CD4-positive, alpha-beta T cell treated with Interleukin-6 at 100 ng/mL for 8 hours (primary cell): Measurements from ENCODE around the gene PROK1.
"Not testable (repeated sequence)": the region's sequence is repeated elsewhere in the genome, so short reads cannot be mapped to it uniquely, and the experiment has no call there.

ENCODE experiments used
- DNase-seq: peaks from one replicate; pipeline ENCODE4 v3.0.0-alpha.2; 2020; ENCODE audit warnings: mixed read lengths, low spot score

PROK1 gene

GRCh38 chr1:110433803-110434202 is 17.1 kb upstream of the PROK1 start:
- DNase-seq, result no peak

GRCh38 chr1:110434946-110435345 is 16.0 kb upstream of the PROK1 start:
- DNase-seq, result no peak

DNA sequence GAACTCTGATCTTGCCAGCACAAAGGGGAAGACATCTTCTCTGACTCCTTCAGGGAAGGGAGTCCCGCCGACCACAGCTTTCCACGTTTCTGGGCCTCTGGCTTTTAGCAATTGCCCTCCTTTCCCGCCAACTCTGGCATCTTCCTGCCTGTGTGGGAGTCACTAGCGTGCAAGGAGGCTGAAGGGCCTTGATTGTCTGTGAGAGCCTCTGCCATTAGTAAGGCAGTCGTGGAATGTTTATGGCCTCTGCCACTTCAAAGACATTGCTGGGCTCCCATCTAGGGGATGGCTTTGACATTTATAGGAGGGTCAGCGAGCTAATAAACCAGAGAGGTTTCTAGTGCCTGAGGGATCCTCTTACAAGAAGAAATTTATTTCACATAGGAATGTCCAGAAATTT is 14.3 kb upstream of the PROK1 start:
- DNase-seq, result no peak

GRCh38 chr1:110437645-110438299 is 13.2 kb upstream of the PROK1 start:
- not testable (repeated sequence) for DNase-seq

- DNase-seq, result no peak
These were observed 12.1 kb upstream of the PROK1 start for GRCh38 chr1:110438893-110439292.

DNA sequence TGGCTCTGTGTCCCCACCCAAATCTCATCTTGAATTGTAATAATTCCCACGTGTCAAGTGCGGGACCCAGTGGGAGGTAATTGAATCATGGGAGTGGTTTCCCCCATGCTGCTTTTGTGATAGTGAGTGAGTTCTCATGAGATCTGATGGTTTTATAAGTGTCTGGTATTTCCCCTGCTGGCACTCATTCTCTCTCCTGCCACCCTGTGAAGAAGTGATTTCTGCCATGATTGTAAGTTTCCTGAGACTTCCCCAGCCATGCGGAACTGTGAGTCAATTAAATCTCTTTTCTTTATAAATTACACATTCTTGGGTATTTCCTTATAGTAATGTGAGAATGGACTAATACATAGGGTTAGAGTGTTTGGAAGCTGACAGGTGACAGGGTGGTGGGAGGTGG is 11.1 kb upstream of the PROK1 start:
- DNase-seq, result not testable (repeated sequence)

DNA sequence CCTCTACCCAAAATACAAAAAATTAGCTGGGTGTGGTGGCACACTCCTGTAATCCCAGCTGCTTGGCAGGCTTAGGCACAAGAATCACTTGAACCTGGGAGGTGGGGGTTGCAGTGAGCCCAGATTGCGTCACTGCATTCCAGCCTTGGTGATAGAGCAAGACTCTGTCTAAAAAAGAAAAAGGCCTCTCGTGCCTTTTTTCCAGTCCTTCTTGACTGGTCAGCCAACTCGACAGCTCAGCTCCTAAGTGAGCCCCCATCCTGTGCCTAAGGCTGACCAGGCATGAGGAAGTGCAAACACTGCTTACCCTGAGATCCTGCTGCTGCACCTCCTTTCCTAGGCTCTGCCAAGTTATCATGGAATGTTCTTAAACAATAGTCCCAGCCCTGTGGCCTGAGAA is 10.1 kb upstream of the PROK1 start:
- DNase-seq, result no peak

DNA sequence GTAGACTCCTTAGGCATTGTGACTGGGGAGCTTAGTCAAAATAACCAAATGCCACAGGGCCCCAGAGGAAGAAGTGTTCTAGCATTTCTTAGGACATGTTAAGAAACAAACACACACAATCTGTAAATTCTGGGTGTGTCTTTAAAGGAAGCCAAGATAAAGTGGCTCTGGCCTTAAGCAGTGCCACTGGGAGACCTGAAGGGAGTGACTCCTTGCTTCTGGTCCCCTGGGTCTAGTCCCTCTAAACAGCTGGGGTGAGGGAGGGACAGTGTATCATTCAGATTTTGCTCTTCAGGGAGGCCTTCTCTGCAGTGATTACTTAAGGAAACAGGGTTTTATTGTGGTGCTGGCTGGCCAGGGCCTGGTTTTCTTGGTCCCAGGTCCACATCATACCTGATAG is 9.1 kb upstream of the PROK1 start:
- no peak for DNase-seq

- no peak for DNase-seq
These were observed 7.5 kb upstream of the PROK1 start for GRCh38 chr1:110443451-110443850.

GRCh38 chr1:110444561-110444960 is 6.4 kb upstream of the PROK1 start:
- no peak for DNase-seq

DNA sequence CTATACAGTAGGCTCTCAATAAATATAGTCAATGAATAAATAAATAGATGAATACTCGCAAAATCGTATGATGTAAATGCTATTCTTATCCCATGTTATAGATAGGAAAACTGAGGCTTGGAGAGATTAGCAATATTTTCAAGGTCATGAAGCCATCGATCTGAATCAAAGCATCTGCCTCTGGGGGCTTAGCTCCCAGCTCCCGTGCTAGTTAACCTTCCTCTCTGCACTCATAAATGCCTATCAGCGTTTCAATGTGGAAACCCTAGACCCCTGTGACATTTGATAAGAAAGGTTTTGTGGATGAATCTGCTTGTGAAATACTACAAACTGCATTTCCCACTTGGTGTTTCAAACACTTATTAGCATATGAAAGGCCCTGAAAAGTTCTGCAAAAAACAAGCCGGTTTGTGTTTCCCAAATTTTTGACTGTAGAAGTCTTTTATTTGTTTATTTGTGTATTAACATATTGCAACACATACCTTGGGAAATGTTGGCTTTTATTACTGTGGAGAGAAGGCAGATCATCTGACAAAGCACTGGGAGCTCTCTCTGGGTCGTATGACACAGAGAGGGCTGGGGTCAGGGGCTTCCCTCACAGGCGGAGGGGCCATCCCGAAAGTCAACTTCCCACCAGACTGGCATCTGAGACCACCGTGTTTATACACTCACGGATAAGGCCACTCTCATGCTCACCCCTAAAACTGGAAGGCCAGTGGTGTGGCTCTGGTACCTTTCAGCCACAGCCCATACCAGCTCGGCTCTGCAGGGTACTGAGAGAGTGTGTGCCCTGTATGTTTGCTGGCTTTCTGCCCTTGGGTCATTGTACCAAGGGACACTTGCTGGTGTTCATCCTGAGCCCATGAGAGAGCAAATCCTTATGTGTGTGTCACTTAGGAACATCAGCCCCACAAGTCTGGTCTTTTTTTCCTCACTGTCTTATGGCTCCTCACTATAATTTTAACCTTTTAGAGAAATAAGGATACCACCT is 993 bp upstream of the PROK1 start:
- DNase-seq, result no peak

DNA sequence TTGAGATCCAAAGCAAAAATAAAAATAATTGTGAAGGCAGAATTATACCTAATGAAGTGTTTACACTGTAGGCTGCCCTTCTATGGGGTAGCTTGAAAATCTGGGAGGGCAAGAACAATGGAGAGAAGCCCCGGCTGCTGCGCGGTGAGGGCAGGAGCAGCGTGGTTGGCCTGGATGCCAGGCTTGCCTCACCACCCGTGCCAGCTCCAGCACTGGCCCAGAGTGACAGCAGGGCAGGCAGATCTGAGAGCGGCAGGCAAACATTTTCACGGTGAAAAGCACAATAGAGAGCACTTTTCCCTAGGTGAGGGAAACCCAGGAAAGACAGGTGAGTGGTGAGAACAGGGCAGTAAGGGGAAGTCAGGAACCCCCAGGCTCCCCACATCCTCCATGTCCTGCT is 1.4 kb downstream of the PROK1 start:
- no peak for DNase-seq

- DNase-seq, result no peak
These were observed 2.9 kb downstream of the PROK1 start for GRCh38 chr1:110453829-110454228.

DNA sequence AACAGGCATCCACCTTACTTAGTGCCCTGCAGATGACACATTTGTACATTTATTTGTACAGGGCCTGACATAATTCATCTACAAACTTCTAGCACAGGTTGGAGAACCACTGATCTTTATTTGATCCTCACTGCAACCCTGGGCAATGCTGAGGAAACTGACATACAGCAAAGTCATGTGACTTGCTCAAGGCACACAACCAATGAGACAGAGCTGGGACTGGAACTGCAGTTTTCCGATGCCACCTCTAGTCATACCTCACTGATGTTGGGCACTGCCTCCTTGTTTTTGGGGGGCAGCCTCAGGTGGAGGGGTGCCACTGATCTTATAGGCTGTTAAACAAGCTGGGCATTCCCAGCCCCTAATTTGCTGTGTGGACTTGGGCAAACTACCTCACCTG is 3.4 kb downstream of the PROK1 start:
- DNase-seq, result no peak

- no peak for DNase-seq
These were observed 4.2 kb downstream of the PROK1 start for GRCh38 chr1:110455151-110455550.

DNA sequence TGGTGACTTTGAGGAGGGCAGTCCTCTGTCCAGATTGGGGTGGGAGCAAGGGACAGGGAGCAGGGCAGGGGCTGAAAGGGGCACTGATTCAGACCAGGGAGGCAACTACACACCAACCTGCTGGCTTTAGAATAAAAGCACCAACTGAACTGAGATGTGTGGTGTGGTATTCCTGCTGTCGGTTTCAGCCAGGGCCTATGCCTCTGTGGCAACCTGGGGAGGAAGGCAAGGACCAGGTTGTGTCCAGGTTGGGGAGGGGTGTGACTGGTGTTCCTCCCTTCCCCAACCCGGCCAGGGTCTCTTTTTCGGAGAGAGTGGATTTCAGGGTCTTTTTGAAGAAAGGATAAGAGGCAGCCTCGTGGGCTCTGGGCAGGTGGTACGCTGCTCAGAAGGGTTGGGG is 6.3 kb downstream of the PROK1 start:
- DNase-seq, result no peak

- peak; percentile 80 for DNase-seq
These were observed 9.6 kb downstream of the PROK1 start for GRCh38 chr1:110460253-110461220.

DNA sequence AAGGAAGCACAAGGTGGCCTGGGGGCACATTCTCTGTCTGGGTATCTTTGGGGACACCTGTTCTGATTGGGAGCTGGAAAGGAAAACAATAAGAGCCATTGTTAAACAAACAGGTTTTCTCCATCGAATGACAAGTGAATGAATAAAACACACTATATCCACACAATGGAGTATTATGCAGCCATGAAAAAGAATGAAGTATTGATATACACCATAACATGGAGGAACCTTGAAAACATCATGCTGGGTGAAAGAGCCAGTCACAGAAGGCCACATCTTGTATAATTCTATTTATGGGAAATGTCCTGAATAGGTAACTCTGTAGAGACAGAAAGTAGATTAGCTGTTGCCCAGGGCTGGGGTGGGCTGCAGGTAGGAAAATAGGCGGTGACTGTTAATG is 11.1 kb downstream of the PROK1 start:
- DNase-seq, result no peak

GRCh38 chr1:110462964-110463363 is 12.0 kb downstream of the PROK1 start:
- DNase-seq, result no peak

DNA sequence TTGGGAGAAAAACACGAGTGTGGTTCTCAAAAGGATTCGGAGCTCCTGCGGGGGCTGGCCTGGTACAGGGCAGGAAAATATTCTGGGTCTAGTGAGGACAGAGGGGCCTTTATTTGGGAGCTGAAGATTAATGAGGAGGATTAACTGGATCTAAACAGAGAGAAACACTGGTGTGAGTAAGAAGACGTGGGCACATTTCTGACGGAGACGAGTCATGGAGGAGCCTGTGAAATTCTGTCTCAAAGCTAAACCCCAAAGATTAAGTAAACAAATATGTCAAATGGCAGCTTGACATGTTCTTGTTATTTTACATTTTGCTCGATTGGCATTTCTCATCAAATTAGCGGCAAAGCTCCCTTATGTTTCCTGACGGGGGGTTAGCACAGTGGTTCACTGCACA is 12.8 kb downstream of the PROK1 start:
- DNase-seq, result no peak

GRCh38 chr1:110464340-110464739 is 13.4 kb downstream of the PROK1 start:
- no peak for DNase-seq
